Right cardiac atrium (tissue), 5 donors: ENCODE measurements around the gene PSMD9. TPM values are rescaled to one million over a fixed set of nuclear protein-coding genes. Genes with fewer than 3 reads are reported as not detected.

Source experiments
- ATAC-seq, 2 donors: fragments of 200-7000 bp; cut with Tn5 transposase; one replicate each; pipeline versions ENCODE4 v1.8.0 to v1.9.1; 2020; ENCODE audit warnings: moderate library complexity in 2 of 2, mild to moderate bottlenecking in 1 of 2
- DNase-seq, 3 donors: peaks; one replicate each; pipeline ENCODE4 v3.0.0-alpha.2; 2020
- H3K27ac ChIP-seq: one replicate; pipeline ENCODE4 v1.5.1; 2013; ENCODE audit warnings: mild to moderate bottlenecking, low read length, control low read depth, moderate library complexity
- H3K27me3 ChIP-seq: one replicate; pipeline ENCODE4 v1.6.1; 2013; ENCODE audit not compliant: control insufficient read depth, insufficient read depth
- H3K4me1 ChIP-seq: one replicate; pipeline ENCODE4 v1.6.1; 2013; ENCODE audit warnings: low read length; ENCODE audit not compliant: control insufficient read depth, insufficient read depth
- H3K4me3 ChIP-seq: one replicate; pipeline ENCODE4 v1.5.1; 2013; ENCODE audit warnings: low read length, control low read depth
- H3K9me3 ChIP-seq: one replicate; pipeline ENCODE4 v1.6.1; 2013; ENCODE audit warnings: low read length; ENCODE audit not compliant: control insufficient read depth
- WGBS: extraction: QIAGEN DNeasy Blood & Tissue Kit; methylation state at CpG from one replicate; pipeline ENCODE4 v1.1.7; 2013; 5-methylcytosine and 5-hydroxymethylcytosine counted together
- intact Hi-C, 4 donors: fragments of 100-400 bp; cut with DNase I; formaldehyde crosslinking; loops; one replicate each; pipeline versions ENCODE4 v1.11.0 to v1.14.0; 2022 to 2023
- polyA plus RNA-seq: library from polyadenylated mRNA; stranded (reverse); fragments of 200-250 nt; gene quantifications from one replicate; pipeline ENCODE4 v1.2.3, GENCODE V29; 2013
- total RNA-seq, 4 donors: library from RNA; stranded (reverse); fragmentation: NEBNext Ultra II Directional; extraction: Animal tissue kit (Norgen Biotek cat#: 25700); gene quantifications; one replicate each; pipeline ENCODE4 v1.2.1, GENCODE V29; 2021
- donor health status: healthy with polysubstance abuse.
- donor health status: DM: no; HTN: yes; CAD: no.
- donor health status: DM: no; HTN: no; CAD: no.
- donor health status: DM: no; HTN: yes; CAD: no; lungs with severe emphysema.
- donor health status: DM: yes; HTN: yes; CAD: no.

PSMD9 gene
- total and polyA plus RNA-seq, 5 donors = 33.0 to 46.8 (median 34.2) TPM

DNA sequence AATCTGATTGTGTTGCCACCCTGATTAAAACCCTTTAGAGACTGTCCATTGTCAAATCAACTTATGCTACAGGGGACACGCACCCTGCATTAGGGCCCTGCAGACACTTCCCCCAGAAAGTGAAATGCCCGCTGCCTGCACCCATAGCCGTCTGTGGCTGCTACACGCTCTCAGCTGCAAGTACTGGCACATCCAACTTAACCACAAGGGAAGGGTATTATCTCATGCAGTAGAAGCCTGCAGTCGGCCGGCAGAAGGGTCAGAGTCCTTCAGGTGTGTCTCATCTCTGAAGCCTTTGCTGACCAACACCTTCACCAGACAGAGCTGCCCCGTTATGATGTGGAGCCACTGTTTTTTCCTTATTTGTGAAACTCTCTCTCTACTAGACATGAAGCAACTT is 50.6 kb downstream of the PSMD9 start:
- 70% methylated on average over 7 of the region's 7 CpGs for WGBS
- Histone ChIP-seq H3K27ac (no peak overlapping the region), H3K9me3 (no peaks in the 10 kb centered on the region), H3K27me3 (no peaks in the 10 kb centered on the region), H3K4me3 (no peak overlapping the region), H3K4me1 (no peaks in the 10 kb centered on the region)
- DNase-seq = no peak
- ATAC-seq = no peak
- intact Hi-C loops = no loop called here

DNA sequence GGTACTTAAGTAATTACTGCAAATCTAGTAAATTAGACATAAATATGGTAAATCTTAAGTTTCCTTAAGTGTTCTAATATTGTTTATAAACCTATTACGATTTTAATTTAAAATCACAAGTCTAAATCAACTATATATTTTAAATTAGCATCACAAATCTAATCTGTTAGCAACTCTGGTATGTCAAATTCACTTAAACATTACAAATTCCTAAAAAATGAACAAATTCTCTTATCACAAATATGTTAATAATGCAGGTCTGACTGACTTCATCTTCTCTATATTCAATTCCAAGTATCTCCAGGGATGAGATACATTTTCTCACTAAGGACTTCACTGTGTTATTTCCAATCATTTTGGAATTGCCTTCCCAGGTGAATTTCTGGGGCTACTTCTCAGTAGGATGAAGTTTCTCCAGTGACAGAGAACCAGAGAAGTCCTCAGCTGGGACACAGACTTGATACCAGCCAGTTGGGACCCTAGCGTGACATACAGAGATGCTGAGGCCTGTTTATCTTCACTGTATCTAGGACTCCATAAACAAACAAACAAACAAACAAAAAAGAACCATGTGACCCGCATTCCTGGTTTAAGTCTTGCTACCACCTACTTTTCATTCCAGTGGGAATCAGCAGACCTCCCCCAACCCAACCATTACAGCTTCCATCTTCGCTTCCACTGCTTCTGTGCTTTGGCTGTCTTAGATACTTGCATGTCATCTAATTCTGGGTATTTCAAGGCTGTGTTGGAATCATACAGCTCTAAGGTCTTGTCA is 51.6 kb downstream of the PSMD9 start:
- H3K4me3 ChIP-seq = no peak overlapping the region
- no peak overlapping the region for H3K27ac ChIP-seq
- no peaks in the 10 kb centered on the region for H3K4me1 ChIP-seq
- WGBS = 89% methylated on average over 4 of the region's 4 CpGs
- intact Hi-C loops = no loop called here
- no peaks in the 10 kb centered on the region for H3K9me3 ChIP-seq
- DNase-seq = no peak
- ATAC-seq = no peak
- H3K27me3 ChIP-seq = no peaks in the 10 kb centered on the region

DNA sequence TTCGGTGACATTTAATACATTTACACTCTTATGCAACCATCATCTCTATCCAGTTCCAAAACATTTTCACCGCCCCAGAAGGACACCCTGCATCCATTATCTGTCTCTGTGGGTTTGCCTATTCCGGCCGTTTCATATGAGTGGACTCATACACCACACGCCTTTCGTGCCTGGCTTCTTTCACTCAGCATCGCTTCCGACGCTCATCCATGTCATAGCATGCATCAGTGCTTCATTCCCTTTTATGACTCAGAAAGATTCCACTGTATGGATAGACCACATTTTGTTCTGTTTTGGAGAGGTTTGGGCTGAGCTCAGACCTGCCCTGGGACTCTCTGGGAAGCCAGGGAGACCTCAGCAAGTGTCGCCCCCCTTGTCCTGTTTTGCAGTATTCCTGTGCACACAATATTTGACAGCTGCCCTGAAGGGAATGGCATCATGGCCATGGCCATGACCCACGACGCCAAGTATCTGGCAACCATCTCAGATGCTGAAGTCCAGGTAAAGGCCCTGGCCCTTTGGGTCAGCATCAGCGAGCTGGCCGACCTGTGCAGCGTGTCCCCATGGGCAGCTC is 53.6 kb downstream of the PSMD9 start:
- ATAC-seq (no peak), DNase-seq (no peak)
- Histone ChIP-seq H3K27ac (no peak overlapping the region), H3K9me3 (no peaks in the 10 kb centered on the region), H3K27me3 (no peaks in the 10 kb centered on the region), H3K4me3 (no peak overlapping the region), H3K4me1 (no peaks in the 10 kb centered on the region)
- intact Hi-C loops = no loop called here
- WGBS = 96% methylated on average over 15 of the region's 15 CpGs

DNA sequence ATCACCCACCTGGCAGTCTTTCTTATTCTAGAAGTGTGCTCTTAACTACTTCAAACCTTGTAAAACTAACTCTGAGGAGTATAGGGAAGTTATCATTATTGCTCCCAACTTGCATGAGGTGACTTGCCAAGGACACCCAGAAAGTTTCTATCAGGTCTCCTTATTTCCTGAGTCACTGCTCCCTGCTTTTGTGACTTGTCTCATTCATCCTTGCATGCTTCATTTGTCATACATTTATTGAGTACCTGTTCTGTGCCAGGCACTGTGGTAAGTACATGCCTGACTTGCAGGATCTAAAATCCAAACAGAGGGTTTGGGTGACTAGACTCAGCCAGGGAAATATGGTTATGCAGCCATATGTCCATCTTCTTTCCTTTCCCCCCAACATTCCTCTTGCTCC is 55.3 kb downstream of the PSMD9 start:
- H3K4me3 ChIP-seq = no peak overlapping the region
- no peaks in the 10 kb centered on the region for H3K27me3 ChIP-seq
- no peak for DNase-seq
- ATAC-seq = no peak
- no peaks in the 10 kb centered on the region for H3K9me3 ChIP-seq
- intact Hi-C loops = no loop called here
- H3K27ac ChIP-seq = no peak overlapping the region
- H3K4me1 ChIP-seq = no peaks in the 10 kb centered on the region

DNA sequence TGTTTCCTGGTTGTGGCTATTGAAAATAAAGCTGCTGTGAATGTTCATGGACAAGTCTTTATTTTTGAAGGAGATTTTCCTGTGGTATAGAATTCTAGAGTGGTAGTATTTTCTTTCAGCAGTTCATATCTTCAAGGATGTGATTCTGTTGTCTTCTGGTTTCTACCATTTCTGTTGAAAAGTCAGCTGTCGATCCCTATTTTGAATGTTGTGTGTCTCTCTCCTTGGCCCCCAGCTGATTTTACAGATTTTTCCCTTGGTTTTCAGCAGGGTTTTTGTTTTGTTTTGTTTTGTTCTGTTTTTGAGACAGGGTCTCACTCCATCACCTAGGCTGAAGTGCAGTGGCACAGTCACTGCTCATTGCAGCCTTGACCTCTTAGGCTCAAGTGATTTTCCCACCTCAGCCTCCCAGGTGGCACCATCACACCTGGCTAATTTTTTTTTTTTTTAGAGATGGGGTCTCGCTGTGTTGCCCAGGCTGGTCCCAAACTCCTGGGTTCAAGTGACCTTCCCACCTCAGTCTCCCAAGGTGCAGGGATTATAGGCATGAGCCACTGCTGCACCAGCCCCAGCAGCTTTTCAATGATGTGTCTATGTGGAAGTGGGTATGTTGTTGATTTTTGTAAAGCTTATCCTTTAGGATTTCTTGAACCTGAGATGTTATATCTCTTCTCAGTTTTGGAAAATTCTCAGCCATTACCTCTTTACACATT is 57.9 kb downstream of the PSMD9 start:
- Histone ChIP-seq H3K27me3 (no peaks in the 10 kb centered on the region), H3K4me3 (no peak overlapping the region), H3K9me3 (no peaks in the 10 kb centered on the region), H3K4me1 (no peaks in the 10 kb centered on the region), H3K27ac (no peak overlapping the region)
- 97% methylated on average over 2 of the region's 2 CpGs for WGBS
- intact Hi-C loops = no loop called here
- ATAC-seq (no peak), DNase-seq (no peak)

DNA sequence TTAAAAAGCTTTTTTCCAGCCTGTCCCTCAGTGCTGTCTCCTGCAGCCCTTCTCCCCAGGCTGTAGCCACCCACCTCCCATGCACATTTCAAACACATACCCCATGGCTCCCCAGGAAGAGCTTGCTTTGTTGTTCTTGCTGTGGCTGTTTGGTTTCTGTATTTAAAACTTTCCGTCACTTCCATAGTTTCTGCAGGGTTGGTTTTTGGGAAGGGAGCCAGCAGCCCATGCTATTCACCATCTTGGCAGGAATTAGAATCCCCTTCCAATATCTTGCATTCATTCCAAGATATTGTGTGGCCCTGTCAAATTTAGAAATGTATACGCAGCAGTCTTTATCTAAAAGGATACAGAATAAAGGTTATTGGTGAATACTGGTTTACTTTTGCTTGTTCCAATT is 59.4 kb downstream of the PSMD9 start:
- WGBS = 77% methylated on average over 2 of the region's 2 CpGs
- intact Hi-C loops = no loop called here
- Histone ChIP-seq H3K4me1 (no peaks in the 10 kb centered on the region), H3K9me3 (no peaks in the 10 kb centered on the region), H3K27ac (no peak overlapping the region), H3K4me3 (no peak overlapping the region), H3K27me3 (no peaks in the 10 kb centered on the region)
- DNase-seq (no peak), ATAC-seq (no peak)

DNA sequence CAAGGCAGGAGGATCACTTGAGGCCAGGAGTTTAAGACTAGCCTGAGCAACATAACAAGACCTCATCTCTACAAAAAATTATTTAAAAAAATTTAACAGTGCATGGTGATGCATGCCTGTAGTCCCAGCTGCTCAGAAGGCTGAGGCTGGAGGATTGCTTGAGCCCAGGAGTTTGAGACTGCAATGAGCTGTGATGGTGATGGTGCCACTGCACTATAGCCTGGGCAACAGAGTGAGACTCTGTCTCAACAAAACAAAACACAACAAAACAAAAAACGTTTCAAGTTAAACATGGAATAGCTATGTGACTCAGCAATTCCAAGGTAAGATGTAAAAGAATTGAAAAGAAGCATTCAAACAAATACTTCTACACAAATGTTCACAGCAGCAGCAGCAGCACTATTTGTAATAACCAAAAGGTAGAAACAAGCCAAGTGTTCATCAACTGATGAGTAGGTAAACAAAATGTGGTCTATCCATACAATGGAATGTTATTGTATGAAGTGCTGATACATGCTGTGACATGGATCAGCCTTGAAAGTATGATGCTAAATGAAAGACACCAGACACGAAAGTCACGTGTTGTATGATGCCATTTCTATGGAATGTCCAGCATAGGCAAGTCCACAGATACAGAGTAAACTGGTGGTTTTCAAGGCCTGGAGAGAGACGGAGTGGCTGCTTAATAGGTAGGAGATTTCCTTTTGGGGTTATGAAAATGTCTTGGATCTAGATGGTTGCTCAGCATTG is 61.2 kb downstream of the PSMD9 start:
- no peak overlapping the region for H3K27ac ChIP-seq
- intact Hi-C loops = no loop called here
- no peaks in the 10 kb centered on the region for H3K4me1 ChIP-seq
- H3K4me3 ChIP-seq = no peak overlapping the region
- DNase-seq (no peak), ATAC-seq (no peak)
- no peaks in the 10 kb centered on the region for H3K27me3 ChIP-seq
- no peaks in the 10 kb centered on the region for H3K9me3 ChIP-seq
- 54% methylated on average over 4 of the region's 4 CpGs for WGBS

DNA sequence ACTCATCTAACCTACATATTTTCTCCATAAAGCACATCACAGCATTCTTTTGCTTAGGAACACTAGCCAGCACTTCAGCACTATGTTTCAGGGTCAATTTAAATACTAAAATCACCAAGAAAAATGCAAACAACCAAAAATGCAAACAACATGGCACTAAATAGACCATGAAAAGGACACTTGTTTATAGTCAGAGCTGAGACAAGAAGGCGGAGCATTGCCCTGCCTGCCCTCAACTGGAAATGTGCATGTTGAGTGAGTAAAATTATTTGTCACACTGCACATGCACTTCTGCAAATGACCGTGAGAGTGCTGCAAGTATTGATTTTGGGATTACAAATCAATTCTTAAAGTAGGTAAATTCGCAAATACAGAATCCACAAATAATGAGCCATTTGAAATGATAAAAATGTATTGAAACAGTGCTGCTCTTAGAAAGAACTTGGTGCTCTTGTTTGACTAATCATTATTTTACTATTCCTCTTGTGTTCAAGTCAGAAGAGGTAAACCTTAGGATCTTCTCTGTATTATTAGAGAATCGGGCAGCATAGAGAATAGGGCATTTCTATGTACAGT is 64.6 kb downstream of the PSMD9 start:
- no peak for DNase-seq
- H3K4me1 ChIP-seq = no peaks in the 10 kb centered on the region
- H3K9me3 ChIP-seq = no peaks in the 10 kb centered on the region
- 95% methylated on average over 4 of the region's 4 CpGs for WGBS
- H3K27ac ChIP-seq = no peak overlapping the region
- intact Hi-C loops = no loop called here
- H3K4me3 ChIP-seq = no peak overlapping the region
- ATAC-seq = no peak
- H3K27me3 ChIP-seq = no peaks in the 10 kb centered on the region

DNA sequence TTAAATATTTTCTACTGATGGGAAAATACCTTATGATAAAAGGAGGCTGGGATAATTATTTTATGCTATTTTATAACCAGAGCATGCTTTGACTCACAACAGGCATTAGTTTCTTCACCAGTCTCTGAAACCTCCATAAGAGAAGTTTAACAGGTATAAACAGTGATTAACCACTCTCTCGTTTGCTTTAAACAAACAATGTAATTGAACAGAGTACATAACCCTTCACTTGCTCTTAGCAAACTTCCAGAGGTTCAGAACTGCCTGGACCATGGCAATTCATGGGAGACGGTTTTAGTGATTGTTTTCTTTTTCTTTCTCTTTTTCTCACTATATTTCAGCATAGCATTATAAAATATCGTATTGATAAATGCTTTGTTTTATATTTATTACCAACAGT is 65.1 kb downstream of the PSMD9 start:
- DNase-seq (no peak), ATAC-seq (no peak)
- Histone ChIP-seq H3K27ac (no peak overlapping the region), H3K9me3 (no peaks in the 10 kb centered on the region), H3K4me1 (no peaks in the 10 kb centered on the region), H3K27me3 (no peaks in the 10 kb centered on the region), H3K4me3 (no peak overlapping the region)
- intact Hi-C loops = no loop called here
- WGBS = 87% methylated on average over 3 of the region's 3 CpGs

DNA sequence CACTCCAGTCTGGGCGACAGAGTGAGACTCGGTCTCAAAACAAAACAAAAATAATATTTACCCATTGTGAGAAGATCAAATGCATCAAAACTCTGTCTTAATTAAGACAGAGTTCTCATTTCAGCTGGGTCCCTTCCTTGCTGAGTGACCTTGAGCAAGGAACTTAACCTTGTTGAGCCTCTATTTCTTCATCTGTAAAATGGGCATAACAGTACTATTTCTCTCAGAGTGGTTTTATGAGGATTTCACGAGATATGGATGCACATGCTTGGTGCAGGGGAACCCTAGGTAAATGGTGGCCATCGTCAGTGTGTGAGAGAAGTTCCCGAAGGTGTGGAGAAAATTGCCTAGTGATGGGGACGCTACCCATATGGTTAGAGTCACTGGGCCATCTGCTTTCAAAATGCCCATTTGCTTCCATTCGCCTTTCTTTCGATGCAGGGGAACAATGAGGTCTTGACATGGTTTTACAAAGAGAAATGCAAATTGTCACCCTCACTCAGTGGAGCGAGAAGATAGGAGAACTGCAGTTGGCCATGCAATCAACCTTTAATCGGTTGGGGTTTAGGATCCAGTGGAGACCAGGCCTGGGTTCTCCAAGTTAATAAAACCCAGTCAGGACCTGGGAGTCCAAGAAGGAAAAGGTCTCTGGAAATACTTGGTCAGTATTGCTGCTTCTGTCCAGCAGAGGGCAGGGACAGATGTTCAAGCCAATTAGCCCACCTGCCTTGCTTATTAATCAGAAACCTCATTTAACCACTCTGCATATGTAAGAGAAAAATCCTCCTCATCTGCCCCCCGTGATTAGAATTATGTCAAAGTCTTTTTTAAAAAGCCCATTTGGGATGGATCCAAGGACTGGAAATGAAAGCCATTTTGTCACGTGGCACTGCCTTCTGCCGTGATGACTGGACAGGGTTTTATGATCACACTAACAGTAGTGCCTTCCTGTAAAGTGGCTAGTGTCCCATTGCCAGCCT is 67.0 kb downstream of the PSMD9 start:
- Histone ChIP-seq H3K4me1 (no peaks in the 10 kb centered on the region), H3K27ac (no peak overlapping the region), H3K9me3 (no peaks in the 10 kb centered on the region), H3K4me3 (no peak overlapping the region), H3K27me3 (no peaks in the 10 kb centered on the region)
- intact Hi-C loops = loop anchor here in 1 of 4 donors (5.0 kb wide), 1 partner anchor 167 kb away; no protein-coding TSS in a partner anchor
- 87% methylated on average over 13 of the region's 13 CpGs for WGBS
- ATAC-seq = peak in 1 of 2 donors; percentile 23
- no peak for DNase-seq
